Esophagus squamous epithelium (tissue), 5 donors: ENCODE data around the gene REC114. TPM values are rescaled to one million over a fixed set of nuclear protein-coding genes. Genes with fewer than 3 reads are reported as not detected.

ENCODE experiments used
- DNase-seq: peaks from one replicate; lab custom pipeline; 2025; lab: John Stamatoyannopoulos, UW
- H3K27ac ChIP-seq, 4 donors: fragments of 200-600 bp; sonication (generic); one replicate each; pipeline ENCODE4 v1.5.1; 2016 to 2019; ENCODE audit warnings: mild to moderate bottlenecking in 1 of 4
- H3K27me3 ChIP-seq, 4 donors: fragments of 200-600 bp; sonication (generic); 1 replicate in 3 of 4; 2 replicates in 1 of 4; pipeline versions ENCODE4 v1.5.1 to v1.6.0; 2017 to 2021; ENCODE audit warnings: antibody characterized with exemption in 1 of 4
- H3K36me3 ChIP-seq, 3 donors: fragments of 200-600 bp; sonication (generic); one replicate each; pipeline ENCODE4 v1.5.1; 2016 to 2019
- H3K4me1 ChIP-seq, 3 donors: fragments of 200-600 bp; sonication (generic); one replicate each; pipeline ENCODE4 v1.5.1; 2017 to 2019
- H3K4me3 ChIP-seq, 4 donors: fragments of 200-600 bp; sonication (generic); 1 replicate in 3 of 4; 2 replicates in 1 of 4; pipeline ENCODE4 v1.5.1; 2016 to 2019; ENCODE audit warnings: mild to moderate bottlenecking in 2 of 4, moderate library complexity in 1 of 4
- H3K9me3 ChIP-seq, 3 donors: fragments of 200-600 bp; sonication (generic); one replicate each; pipeline ENCODE4 v1.5.1; 2016 to 2019
- CTCF ChIP-seq, 6 experiments: fragments of 450-650 bp in 4 of 6; fragments of 200-600 bp in 2 of 6; sonication (generic) in 2 of 6; IDR thresholded peaks; one replicate each; pipeline ENCODE4 v1.5.1; 2016 to 2019; ENCODE audit warnings: antibody characterized with exemption in 6 of 6, mild to moderate bottlenecking in 4 of 6, moderate library complexity in 4 of 6
- POLR2A ChIP-seq, 4 donors: fragments of 450-650 bp; IDR thresholded peaks; one replicate each; pipeline ENCODE4 v1.6.1; 2017; ENCODE audit warnings: antibody characterized with exemption in 4 of 4, mild to moderate bottlenecking in 4 of 4, moderate library complexity in 3 of 4
- WGBS, 2 donors: methylation state at CpG; one replicate each; pipeline ENCODE4 v1.1.5; 2018; 5-methylcytosine and 5-hydroxymethylcytosine counted together
- intact Hi-C: fragments of 100-400 bp; cut with DNase I; formaldehyde crosslinking; loops from one replicate; pipeline ENCODE4 v1.15.0; 2022
- total RNA-seq, 4 donors: library from RNA; depleted of rRNA; stranded (reverse); fragments of >200 nt; gene quantifications; one replicate each; pipeline ENCODE4 v1.1.0, GENCODE V29; 2016
- donor health status: DM: yes; HTN: yes; CAD: no.

REC114 gene
- total RNA-seq = not detected

DNA sequence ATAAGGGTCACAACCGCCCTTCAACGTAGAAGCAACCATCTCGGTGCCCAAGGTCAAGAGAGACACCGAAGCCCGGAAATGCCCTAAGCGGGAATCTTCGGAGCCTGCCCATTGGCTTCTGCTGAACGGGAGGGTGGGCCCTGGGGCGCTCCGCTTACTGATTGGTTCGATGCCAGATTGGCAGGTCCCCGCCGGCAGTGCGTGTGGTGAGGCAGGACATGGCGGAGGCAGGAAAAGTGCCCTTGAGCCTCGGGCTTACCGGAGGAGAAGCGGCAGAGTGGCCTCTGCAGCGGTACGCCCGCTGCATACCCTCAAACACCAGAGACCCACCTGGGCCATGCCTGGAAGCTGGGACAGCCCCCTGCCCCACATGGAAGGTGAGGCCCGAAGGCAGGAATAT is at the start of gene REC114:
TSS of gene REC114 (plus strand) at position 197 of the 400 bp plus-strand sequence. CDS start at position 219, 22 bp downstream.
- no peak for DNase-seq
- H3K4me1 ChIP-seq = no peaks in the 10 kb centered on the region
- no peaks in the 10 kb centered on the region for H3K9me3 ChIP-seq
- H3K4me3 ChIP-seq = no peak within 1 kb of the TSS
- H3K36me3 ChIP-seq = no peaks in the 10 kb centered on the region
- 96 to 100% methylated on average over 2 to 16 of the region's 22 CpGs for WGBS, 2 donors
- TF ChIP-seq CTCF (IDR thresholded peaks at IDR 0.05) (no peak), POLR2A (IDR thresholded peaks at IDR 0.05) (no peak)
- no peak within 1 kb of the TSS for H3K27ac ChIP-seq
- H3K27me3 ChIP-seq = peaks cover 0 to 80% (median 0%) of the 10 kb centered on the region in 4 donors
- intact Hi-C loops = no loop called here

- no peaks in the 10 kb centered on the region for H3K4me1 ChIP-seq
- H3K27ac ChIP-seq = no peak overlapping the region
- no peak for TF ChIP-seq CTCF (IDR thresholded peaks at IDR 0.05)
- no peak for TF ChIP-seq POLR2A (IDR thresholded peaks at IDR 0.05)
- no peaks in the 10 kb centered on the region for H3K36me3 ChIP-seq
- intact Hi-C loops = no loop called here
- peaks cover 0 to 52% (median 0%) of the 10 kb centered on the region in 4 donors for H3K27me3 ChIP-seq
- no peaks in the 10 kb centered on the region for H3K9me3 ChIP-seq
- H3K4me3 ChIP-seq = no peak overlapping the region
- WGBS, 2 donors = 44 to 64% methylated on average over 1 of the region's 2 CpGs
- no peak for DNase-seq
Observed at GRCh38 chr15:73393336-73393735, 49.6 kb upstream of the REC114 start.

GRCh38 chr15:73394782-73395181 is 48.2 kb upstream of the REC114 start:
- H3K27me3 ChIP-seq = peaks cover 0 to 49% (median 0%) of the 10 kb centered on the region in 4 donors
- intact Hi-C loops = no loop called here

GRCh38 chr15:73395671-73396070 is 47.3 kb upstream of the REC114 start:
- H3K4me1 ChIP-seq = no peaks in the 10 kb centered on the region

More at GRCh38 chr15:73394782-73395181, 48.2 kb upstream of the REC114 start:
- H3K4me3 ChIP-seq = no peak overlapping the region
- no peaks in the 10 kb centered on the region for H3K36me3 ChIP-seq
- TF ChIP-seq CTCF (IDR thresholded peaks at IDR 0.05) (no peak), POLR2A (IDR thresholded peaks at IDR 0.05) (no peak)
- H3K9me3 ChIP-seq = no peaks in the 10 kb centered on the region
- H3K4me1 ChIP-seq = no peaks in the 10 kb centered on the region
- no peak overlapping the region for H3K27ac ChIP-seq
- no peak for DNase-seq

GRCh38 chr15:73397461-73397860 is 45.5 kb upstream of the REC114 start:
- 57 to 94% methylated on average over 2 of the region's 5 CpGs for WGBS, 2 donors
- intact Hi-C loops = no loop called here
- no peak for DNase-seq
- Histone ChIP-seq H3K4me3 (no peak overlapping the region), H3K4me1 (no peaks in the 10 kb centered on the region), H3K27me3 (peaks cover 0 to 31% (median 0%) of the 10 kb centered on the region in 4 donors), H3K27ac (no peak overlapping the region), H3K9me3 (no peaks in the 10 kb centered on the region), H3K36me3 (no peaks in the 10 kb centered on the region)
- TF ChIP-seq POLR2A (IDR thresholded peaks at IDR 0.05) = no peak
- TF ChIP-seq CTCF (IDR thresholded peaks at IDR 0.05) = no peak

More at GRCh38 chr15:73395671-73396070, 47.3 kb upstream of the REC114 start:
- WGBS, 2 donors = 78 to 91% methylated on average over 2 of the region's 2 CpGs
- Histone ChIP-seq H3K27ac (no peak overlapping the region), H3K9me3 (no peaks in the 10 kb centered on the region), H3K4me3 (no peak overlapping the region), H3K36me3 (no peaks in the 10 kb centered on the region), H3K27me3 (peaks cover 0 to 44% (median 0%) of the 10 kb centered on the region in 4 donors)
- no peak for DNase-seq
- intact Hi-C loops = no loop called here
- no peak for TF ChIP-seq POLR2A (IDR thresholded peaks at IDR 0.05)
- no peak for TF ChIP-seq CTCF (IDR thresholded peaks at IDR 0.05)
